UCSD-AML1 (cell line): Measurements from ENCODE around the gene STXBP1.
"Not testable (repeated sequence)": the region's sequence is repeated elsewhere in the genome, so short reads cannot be mapped to it uniquely, and the experiment has no call there.

Source experiments
- DNase-seq: peaks from one replicate; lab custom pipeline; 2025; ENCODE audit not compliant: unreplicated experiment; lab: John Stamatoyannopoulos, UW

The STXBP1 gene

DNA sequence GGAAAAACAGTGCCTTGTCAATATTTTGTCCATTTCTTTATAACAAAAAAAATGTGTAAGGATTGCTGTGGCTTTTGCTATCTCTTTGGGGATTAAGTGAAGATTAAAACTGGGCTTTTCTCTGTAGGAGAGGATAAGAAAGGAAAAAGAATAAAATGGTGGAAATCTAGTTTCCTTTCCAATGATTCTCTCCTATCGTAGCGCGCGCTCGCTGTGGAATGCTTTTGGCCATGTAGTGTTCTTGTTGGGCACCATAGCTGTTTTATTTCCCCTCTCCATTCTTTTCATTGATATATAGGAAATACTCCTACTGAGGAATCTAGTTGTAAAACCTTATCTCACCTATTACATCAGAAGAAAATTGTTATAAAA lies 1.5 kb downstream of the STXBP1 start:
- DNase-seq, result no peak

DNA sequence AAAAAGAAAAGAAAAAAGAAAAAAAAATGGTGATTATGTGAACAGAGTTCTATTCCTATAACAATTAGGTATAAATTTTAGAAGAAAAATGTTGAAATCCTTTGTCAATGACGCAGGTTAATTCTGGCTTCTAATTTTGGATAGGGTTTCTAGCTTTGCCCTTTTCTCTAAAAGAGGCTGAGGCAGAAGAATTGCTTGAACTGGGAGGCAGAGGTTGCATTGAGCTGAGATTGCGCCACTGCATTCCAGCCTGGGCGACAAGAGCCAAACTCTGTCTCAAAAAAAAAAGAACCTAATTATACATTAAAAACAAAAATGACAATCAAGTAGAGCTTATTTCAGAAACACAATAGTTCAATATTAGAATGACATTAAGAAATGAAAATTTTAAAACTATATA lies 2.9 kb downstream of the STXBP1 start:
- no peak for DNase-seq

DNA sequence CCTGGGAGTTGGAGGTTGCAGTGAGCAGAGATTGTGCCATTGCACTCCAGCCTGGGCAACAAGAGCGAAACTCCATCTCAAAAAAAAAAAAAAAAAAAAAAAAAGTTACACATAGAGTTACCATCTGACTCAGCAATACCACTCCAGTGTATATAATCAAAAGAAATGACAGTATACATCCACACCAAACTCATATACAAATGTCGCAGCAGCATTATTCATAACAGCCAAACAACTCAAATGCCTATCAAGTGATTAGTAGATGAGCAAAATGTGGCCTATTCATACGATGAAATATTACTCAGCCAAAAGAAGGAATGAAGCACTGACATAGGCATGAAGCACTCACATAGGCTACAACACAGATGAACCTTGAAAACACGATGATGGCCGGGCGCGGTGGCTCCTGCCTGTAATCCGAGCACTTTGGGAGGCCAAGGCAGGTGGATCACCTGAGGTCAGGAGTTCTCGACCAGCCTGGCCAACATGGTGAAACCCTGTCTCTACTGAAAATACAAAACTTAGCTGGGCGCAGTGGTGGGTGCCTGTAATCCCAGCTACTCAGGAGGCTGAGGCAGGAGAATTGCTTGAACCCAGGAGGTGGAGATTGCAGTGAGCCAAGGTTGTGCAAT lies 9.4 kb downstream of the STXBP1 start:
- DNase-seq, result not testable (repeated sequence)

DNA sequence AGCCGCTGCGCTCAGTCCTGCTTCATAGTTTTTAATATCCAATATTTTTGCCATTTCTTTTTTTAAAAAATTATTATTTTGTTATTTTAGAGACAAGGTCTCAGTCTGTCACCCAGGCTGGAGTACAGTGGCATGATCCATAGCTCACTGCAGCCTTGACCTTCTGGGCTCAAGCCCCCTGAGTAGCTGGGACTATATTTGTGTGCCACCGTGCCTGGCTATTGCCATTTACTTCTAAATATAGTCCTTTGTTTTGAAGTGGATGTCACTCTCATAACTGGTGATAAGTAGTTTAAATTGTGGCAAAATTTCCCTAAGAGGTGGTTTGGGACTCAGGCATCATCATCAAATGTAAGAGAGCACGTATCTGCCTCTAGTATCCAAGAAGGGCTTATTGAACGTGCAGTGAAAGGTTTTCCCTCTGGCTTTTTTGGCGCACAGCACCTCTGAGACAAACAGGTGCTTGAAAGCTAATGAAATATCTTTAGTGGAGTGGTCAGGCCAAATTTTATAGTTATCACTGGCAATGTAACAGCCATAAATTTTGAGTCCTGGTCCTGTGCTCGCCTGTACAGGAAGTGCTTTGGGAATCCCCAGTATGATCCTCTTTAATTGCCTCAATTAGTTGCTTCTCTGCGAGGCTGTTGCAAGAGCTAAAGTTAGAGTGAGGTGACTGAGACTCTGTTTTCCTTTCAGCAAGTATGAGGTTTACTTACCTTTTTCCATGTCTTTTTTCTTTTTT lies 14.8 kb downstream of the STXBP1 start:
- DNase-seq, result no peak

DNA sequence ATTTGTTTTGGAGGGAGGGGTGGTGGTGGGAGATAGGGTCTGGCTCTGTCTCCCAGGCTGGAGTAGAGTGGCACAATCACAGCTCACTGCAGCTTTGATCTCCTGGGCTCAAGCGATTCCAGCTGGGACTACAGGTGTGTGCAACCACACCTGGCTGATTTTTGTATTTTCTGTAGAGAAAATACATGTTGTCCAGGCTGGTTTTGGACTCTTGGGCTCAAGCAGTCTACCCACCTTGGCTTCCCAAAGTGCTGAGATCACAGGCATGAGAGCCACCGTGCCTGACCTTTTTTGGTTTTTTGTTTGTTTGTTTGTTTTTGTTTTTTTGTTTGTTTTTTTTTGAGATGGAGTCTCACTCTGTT lies 15.4 kb downstream of the STXBP1 start:
- no peak for DNase-seq

DNA sequence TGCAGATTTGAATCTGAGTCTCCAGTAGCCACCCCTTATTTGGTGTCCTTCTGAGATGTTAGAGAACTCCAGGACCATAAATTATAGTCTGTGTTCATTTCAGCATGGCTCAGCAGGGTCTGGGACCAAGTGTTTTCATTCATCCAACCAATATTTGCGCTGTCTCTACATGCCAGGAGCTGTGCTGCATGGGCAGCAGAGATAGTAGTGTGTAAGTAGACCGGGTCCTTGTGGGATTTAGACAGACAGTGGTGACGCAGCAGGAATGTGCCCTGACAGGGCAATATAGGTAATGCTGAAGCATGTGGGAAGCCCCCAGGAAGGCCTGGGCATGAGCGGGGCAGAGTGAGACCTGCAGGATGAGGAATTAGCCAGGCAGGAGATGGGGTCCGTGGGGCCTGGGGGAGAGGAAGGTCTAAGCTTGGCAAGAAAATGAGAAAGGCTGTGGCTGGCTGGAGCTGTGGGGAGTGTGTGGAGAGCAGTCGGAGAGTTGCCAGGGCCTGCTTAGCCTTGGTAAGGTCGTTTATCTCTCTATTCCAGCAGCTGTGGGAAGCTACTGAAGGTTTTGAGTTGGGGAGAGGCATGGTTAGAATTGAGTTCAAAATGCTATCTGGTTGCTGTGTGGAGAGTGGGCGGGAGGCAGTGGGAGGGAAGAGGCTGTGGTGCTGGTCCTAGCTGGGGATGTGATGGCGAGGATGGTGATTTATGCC lies 16.8 kb downstream of the STXBP1 start:
- no peak for DNase-seq

DNA sequence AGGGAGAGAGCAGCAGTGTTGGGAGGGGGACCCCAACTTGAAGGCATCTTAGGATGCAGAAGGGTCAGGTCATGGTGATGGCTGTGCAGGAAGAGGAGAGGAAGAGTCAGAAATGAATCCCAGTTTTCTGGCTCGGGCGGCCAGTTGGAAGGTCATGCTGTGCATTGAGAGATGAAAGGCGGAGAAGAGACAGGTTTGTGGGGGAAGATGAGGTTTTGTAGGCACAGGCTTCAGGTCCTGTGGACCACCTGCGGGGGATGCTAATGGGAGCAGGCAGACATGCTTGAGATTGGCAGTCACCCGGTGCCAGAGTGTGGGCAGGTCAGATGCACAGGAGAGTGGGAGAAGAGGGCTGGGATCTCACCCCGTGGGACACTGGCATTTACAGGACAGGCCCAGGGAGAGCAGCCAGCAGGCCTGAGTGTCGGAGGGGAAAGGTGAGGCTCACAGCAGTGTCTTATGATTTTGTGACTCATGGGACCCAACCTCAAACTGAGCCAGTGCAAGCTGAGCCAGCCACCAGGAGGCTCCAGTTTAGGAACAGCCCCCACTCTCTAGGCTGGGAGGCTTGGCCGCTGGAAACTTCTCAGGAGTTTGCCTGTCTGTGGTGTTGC lies 17.5 kb downstream of the STXBP1 start:
- no peak for DNase-seq

DNA sequence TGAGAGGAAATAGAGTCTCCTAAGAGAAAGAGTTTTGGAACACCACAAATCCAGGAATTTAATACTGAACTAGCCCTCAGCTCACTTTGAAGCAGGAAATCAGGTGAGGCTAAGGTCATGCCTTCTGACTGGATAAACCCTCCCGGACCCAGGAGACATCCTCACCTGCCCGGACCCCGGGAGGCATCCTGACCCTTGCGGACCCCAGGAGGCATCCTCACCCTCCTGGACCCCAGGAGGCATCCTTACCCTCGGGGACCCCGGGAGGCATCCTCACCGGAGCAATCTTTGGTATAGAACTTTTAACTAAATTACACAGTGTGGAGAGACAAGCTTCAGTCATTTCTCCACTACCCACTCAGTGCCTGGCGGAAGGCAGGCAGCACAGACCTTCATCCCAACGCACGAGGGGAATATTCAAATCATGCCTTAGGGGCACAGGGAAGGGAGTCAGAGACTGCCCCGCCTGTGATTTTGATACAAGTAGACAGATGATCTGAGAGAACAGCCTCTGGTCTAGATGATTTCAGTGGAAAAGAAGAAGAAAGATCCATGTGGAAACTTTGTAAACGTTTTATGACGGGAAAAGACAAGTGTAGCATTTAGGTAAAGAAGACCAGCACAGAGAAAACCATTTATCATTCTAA lies 21.3 kb downstream of the STXBP1 start:
- no peak for DNase-seq

DNA sequence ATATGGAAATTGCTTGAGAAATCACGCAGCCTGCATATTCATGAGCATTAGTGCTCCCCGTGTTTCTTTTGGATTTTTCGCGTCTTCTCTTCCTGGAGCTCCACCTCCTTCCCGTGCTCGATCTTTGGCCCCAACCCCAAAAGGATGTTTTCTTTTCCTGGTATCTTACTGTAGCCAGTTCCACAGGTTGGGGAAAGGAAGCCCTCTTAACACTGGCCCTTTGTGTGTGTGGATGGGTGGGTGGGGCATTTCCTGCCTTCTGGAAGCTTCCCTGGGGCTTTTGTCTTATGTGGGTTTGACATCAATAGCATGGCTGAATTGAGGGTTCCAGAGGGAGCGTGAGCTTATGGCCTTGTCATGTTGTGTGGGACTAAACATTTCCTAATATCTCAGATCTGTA lies 21.9 kb downstream of the STXBP1 start:
- no peak for DNase-seq

DNA sequence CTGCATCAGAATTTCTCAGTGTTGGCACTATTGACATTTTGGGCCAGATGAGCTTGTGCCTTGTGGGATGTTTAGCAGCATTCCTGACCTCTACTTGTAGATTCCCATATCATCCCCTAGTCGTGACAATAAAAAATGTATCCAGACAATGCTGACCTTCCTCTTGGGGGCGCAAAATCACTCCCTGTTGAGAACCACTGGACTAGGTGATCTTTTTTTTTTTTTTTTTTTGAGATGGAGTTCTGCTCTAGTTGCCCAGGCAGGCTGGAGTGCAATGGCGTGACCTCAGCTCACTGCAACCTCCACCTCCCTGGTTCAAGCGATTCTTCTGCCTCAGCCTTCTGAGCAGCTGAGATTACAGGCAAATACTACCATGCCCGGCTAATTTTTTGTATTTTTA lies 22.6 kb downstream of the STXBP1 start:
- DNase-seq, result no peak

DNA sequence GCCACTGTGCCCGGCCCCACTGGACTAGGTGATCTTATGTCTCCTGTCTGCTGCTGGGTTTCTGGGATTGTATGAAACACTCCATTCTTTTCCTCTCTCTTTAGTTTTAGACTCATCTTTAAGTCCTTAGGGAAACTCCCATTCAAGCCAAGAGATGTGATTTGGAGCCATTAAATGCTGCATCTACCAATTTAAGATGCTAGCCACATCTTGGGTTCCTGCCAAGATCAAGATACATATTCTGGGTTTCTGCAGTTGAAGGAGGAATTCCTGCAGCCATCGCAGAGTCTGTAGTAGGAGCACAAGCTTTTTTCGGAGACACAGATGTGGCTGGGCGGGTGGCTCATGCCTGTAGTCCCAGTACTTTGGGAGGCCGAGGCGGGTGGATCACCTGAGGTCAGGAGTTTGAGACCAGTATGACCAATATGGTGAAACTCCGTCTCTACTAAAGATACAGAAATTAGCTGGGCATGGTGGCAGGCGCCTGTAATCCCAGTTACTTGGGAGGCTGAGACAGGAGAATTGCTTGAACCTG lies 23.2 kb downstream of the STXBP1 start:
- no peak for DNase-seq

DNA sequence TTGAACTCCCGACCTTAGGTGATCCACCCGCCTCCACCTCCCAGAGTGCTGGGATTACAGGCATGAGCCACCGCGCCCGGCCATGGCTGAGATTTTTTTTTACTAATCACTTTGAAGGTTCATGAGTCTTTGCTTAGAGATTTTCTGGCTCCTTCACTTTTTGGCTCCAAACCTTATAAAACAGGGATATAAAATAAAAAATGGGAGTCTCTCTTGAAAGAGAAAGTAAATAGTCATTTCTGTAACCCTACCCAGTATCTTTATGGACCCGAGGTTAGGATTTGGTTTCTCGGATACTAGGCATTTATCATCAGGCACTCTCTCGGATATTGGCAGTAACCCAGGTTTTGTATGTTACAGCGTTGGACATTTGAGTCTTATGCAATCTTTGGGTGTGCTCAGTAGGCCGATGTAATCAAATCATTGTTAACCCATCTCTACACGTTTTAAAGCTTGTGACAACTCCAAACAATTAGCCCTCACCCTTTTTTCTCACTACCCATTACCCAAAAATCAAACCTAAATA lies 25.3 kb downstream of the STXBP1 start:
- DNase-seq, result no peak

DNA sequence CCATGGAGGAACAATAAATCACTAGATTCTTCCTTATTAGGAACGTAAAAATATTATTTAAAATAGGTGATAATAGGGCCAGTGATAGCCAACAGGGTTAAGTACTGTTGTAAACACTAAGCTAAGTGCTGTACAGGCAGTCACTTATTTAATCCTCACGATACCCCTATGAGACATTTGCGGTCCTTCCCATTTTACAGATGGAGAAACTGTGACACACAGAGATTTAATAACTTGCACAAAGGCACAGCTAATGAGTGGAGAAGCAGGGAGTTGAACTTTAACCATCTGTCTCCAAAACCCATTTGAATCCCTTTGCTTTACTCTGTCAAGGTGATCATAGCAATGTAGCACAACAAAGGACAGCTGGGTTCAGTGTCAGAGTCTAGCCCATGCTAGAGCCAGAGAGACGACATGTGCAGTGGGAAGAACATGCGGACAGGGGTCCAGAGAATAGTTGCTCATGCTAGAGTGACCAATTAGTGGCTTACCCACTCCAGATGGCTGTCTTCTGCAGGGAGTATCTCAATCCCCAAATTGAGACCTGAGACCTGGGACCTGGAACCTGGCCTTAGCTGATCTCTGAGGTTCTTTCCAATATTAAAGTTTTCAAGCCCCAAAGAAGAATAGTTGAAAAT lies 28.9 kb downstream of the STXBP1 start:
- no peak for DNase-seq

DNA sequence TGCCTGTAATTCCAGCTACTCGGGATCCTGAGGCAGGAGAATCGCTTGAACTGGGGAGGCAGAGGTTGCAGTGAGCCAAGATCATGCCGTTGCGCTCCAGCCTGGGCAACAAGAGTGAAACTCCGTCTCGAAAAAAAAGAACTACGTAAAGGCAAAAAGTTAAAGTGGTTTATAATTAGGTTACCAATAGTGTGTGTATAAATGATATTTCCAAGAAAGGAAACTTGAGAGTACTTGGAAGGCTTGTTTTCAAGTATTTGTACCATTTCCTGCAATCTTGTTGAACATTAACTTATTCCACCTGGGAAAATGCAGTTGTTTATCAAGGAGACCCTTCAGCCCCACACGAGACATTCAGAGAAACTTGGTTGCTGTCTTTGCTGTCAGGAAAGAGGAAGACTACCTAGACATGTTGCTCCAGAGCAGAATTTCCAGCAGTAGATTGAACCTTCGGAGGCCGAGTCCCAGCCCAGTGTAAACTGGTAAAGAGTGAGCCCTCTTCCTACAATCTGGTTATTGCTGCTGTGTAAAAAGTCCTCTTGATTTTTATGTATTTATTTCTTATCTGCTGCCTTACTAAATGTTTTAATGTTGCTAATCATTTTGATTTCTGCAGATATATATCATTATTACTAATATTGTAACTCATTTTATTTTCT lies 30.1 kb downstream of the STXBP1 start:
- DNase-seq, result no peak

DNA sequence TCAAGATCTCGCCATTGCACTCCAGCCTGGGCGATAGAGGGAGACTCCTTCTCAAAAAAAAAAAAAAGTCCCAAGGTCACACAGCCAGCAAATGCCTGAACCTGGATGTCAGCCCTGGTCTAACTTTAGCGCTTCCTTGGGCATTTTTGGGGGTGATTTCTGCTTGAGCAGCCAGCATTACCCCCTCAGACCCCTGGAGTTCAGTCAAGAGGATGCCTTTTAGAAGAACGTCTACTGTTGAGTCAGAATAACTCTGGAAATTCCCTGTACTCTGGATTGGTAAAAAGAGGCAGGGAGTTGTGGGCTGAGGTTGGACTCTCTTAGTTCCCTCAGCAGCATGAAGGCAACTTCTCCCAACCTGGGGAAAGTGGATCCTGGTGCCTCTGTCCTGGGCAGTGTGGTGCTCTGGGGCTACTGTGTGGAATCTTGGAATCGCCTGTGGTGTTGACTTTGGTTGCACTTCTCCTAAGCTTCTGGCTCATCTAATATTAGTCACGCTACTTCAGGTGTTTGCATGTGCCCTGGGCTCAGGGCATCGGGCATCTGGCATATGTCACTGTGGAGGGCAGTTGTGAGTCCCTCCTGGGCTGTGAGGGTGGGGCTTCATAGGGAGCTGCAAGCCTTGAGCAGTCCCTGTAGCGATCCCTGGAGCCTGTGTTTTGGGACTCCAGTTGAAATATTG lies 32.2 kb downstream of the STXBP1 start:
- no peak for DNase-seq

DNA sequence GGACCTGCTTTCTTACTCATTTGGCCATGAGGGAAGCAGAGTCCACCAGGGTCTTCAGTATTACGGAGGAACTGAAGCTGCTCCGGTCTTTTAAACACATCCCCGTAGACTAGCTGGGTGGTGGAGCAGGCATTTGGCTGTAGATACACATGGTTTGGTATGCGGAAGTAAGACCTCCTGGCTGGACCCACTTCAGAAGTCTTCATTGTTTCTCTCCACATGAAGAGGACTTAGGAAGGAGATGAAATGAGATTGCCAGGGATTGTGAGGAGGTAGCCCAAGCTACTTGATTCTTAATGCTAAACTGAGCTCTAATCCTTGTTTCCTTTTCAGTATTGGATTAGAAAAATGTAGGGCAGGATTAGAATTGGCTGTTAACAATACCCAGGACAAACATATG lies 32.9 kb downstream of the STXBP1 start:
- no peak for DNase-seq

DNA sequence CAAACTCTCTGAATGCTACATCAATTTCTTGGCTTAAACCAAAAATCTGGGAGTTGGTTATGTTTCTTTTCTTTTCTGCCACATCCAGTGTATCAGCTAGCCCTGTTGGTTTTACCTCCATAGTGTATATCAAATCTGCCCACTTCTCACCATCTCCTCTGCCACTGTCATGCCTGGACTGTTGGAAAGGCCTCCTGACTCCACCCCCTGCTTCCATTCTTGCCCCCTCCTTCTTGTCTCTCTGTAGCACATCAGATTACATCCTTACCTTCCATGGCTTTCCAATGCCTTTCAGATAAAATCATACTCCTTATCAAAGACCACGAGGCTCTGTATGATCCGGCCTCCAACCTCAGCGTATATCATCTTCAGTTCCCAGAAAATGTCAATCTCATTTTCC lies 35.4 kb downstream of the STXBP1 start:
- DNase-seq, result no peak

DNA sequence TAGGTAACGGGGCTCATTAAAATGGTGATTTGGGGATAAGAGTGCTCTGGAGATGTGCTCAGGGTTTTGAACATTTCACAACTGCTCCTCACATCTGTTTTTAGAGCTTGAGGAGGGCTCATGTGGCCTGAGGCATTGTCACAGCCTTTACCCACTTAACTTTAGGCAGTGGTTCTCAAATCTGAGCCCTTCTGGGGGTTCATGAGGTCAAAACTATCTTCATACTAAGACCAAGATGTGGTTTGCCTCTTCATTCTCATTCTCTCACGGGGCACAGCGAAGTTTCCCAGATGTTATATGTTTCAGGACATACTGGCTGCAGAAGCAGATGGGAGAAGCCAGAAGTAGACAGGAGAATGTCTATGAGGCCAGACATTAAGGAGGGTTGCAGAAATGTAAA lies 38.4 kb downstream of the STXBP1 start:
- DNase-seq, result no peak
